ENCODE data around the gene PRPF40A. TPM values are rescaled to one million over a fixed set of nuclear protein-coding genes. Genes with fewer than 3 reads are reported as not detected.
A peak's percentile ranks its signal among the peaks of the same experiment; 100 is the strongest.

PRPF40A gene
- polyA plus RNA-seq, 4 donors: 26.4 to 88.1 (median 43.5) TPM

DNA sequence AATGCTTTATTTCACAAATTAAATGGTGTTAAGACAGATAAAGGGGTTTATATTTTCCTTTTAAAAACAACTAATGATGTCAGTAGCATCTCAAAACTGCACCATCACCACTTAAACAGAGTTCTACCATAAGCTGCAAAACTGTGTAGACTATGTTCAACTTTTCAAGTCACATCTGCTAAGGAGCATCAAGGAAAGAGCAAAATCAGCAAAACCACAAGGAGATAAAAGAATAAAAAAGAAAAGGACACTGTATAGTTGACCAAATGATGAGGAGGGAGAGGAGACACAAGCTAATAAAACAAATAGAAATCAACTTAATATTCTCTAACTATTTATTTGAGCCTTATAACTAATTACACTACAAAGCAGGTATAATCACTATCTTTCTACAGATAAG lies 33.9 kb downstream of the PRPF40A start:
- H3K27me3 ChIP-seq (ENCODE audit: control insufficient read depth in 3 of 3, insufficient read depth in 3 of 3, low read length in 3 of 3): no peaks in the 10 kb centered on the region
- H3K36me3 ChIP-seq (ENCODE audit: control insufficient read depth in 3 of 3, insufficient read depth in 2 of 3, low read depth in 1 of 3, low read length in 3 of 3): peaks cover 2 to 15% (median 2%) of the 10 kb centered on the region in 3 donors
- FAIRE-seq: no peak
- no peaks in the 10 kb centered on the region for H3K4me1 ChIP-seq (ENCODE audit: control insufficient read depth in 3 of 3, insufficient read depth in 2 of 3, low read depth in 1 of 3, low read length in 2 of 3)
- DNase-seq: no peak
- no peak overlapping the region for H3K4me3 ChIP-seq (ENCODE audit: low read depth in 1 of 3, low read length in 3 of 3)
- H3K27ac ChIP-seq (ENCODE audit: low read depth in 1 of 3, low read length in 2 of 3): no peak overlapping the region
- H3K9me3 ChIP-seq (ENCODE audit: control insufficient read depth in 2 of 2, insufficient read depth in 1 of 2, low read depth in 1 of 2, low read length in 1 of 2): no peaks in the 10 kb centered on the region

DNA sequence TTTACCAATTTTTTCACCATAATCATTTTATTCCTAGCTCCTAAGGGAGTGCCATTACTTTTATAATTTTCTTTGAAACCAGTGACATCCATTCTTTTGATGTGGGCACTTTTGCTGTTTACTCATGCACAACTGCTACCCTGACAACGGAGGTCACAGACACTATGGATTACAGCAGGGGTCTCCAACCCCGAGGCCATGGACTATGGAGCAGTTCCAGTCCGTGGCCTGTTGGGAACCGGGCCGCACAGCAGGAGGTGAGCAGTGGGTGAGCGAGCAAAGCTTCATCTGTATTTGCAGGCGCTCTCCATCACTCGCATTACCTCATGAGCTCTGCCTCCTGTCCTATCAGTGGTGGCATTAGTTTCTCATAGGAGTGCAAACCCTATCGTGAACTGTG lies 34.6 kb downstream of the PRPF40A start:
- peaks cover 2 to 11% (median 2%) of the 10 kb centered on the region in 3 donors for H3K36me3 ChIP-seq (ENCODE audit: control insufficient read depth in 3 of 3, insufficient read depth in 2 of 3, low read depth in 1 of 3, low read length in 3 of 3)
- H3K27ac ChIP-seq (ENCODE audit: low read depth in 1 of 3, low read length in 2 of 3): no peak overlapping the region
- FAIRE-seq (no peak), DNase-seq (no peak)
- no peaks in the 10 kb centered on the region for H3K9me3 ChIP-seq (ENCODE audit: control insufficient read depth in 2 of 2, insufficient read depth in 1 of 2, low read depth in 1 of 2, low read length in 1 of 2)
- H3K27me3 ChIP-seq (ENCODE audit: control insufficient read depth in 3 of 3, insufficient read depth in 3 of 3, low read length in 3 of 3): no peaks in the 10 kb centered on the region
- 93 to 98% (median 96%) methylated on average over 9 of the region's 9 CpGs for WGBS, 3 donors
- no peaks in the 10 kb centered on the region for H3K4me1 ChIP-seq (ENCODE audit: control insufficient read depth in 3 of 3, insufficient read depth in 2 of 3, low read depth in 1 of 3, low read length in 2 of 3)
- H3K4me3 ChIP-seq (ENCODE audit: low read depth in 1 of 3, low read length in 3 of 3): no peak overlapping the region

DNA sequence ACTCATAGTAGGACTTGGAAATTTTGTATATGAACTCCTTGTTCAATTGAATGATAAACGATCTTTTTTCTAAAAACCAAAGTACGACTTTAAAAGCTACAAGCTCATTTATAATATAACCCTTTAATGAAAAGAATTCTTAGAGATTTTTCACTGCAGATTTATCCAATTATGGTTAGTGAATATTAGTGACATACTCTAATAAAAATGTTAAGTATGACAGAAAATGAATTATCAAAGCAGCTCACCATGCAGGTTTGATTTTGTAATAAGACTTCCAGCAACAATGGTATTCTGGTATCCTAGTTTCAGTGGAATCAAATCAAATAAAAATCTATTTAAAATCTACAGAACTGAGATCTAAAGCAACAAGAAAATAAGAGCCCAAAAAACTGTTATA lies 38.5 kb downstream of the PRPF40A start:
- Histone ChIP-seq H3K4me1 (ENCODE audit: control insufficient read depth in 3 of 3, insufficient read depth in 2 of 3, low read depth in 1 of 3, low read length in 2 of 3) (no peaks in the 10 kb centered on the region), H3K36me3 (ENCODE audit: control insufficient read depth in 3 of 3, insufficient read depth in 2 of 3, low read depth in 1 of 3, low read length in 3 of 3) (peaks cover 5 to 17% (median 8%) of the 10 kb centered on the region in 3 donors), H3K27ac (ENCODE audit: low read depth in 1 of 3, low read length in 2 of 3) (no peak overlapping the region), H3K9me3 (ENCODE audit: control insufficient read depth in 2 of 2, insufficient read depth in 1 of 2, low read depth in 1 of 2, low read length in 1 of 2) (no peaks in the 10 kb centered on the region), H3K4me3 (ENCODE audit: low read depth in 1 of 3, low read length in 3 of 3) (no peak overlapping the region), H3K27me3 (ENCODE audit: control insufficient read depth in 3 of 3, insufficient read depth in 3 of 3, low read length in 3 of 3) (no peaks in the 10 kb centered on the region)
- WGBS, 3 donors: 77 to 84% (median 79%) methylated on average over 2 of the region's 2 CpGs
- DNase-seq (no peak), FAIRE-seq (peak; percentile 61)

DNA sequence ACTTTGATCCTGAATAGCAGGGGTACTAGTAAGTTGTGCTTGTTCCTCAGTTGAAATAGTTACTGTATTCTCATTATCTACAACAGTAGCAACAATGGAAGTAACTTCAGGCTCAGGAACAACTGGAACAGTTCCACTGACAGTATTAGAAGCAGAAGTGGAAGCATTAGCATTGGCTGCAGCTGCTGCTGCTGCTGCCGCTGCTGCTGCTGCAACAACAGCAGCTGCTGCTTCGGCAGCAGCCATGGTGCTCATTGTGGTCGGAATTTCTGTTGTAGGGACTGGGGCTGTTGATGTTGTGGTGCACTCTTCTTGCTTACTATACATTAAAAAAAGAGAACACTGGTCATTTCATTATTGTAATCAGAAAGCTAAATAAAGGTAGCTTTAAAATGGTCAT lies 40.8 kb downstream of the PRPF40A start:
- Histone ChIP-seq H3K9me3 (ENCODE audit: control insufficient read depth in 2 of 2, insufficient read depth in 1 of 2, low read depth in 1 of 2, low read length in 1 of 2) (no peaks in the 10 kb centered on the region), H3K27me3 (ENCODE audit: control insufficient read depth in 3 of 3, insufficient read depth in 3 of 3, low read length in 3 of 3) (no peaks in the 10 kb centered on the region), H3K4me1 (ENCODE audit: control insufficient read depth in 3 of 3, insufficient read depth in 2 of 3, low read depth in 1 of 3, low read length in 2 of 3) (no peaks in the 10 kb centered on the region), H3K27ac (ENCODE audit: low read depth in 1 of 3, low read length in 2 of 3) (no peak overlapping the region), H3K36me3 (ENCODE audit: control insufficient read depth in 3 of 3, insufficient read depth in 2 of 3, low read depth in 1 of 3, low read length in 3 of 3) (peaks cover 5 to 18% (median 8%) of the 10 kb centered on the region in 3 donors), H3K4me3 (ENCODE audit: low read depth in 1 of 3, low read length in 3 of 3) (no peak overlapping the region)
- no peak for DNase-seq
- FAIRE-seq: no peak
- WGBS, 3 donors: 89 to 99% (median 95%) methylated on average over 3 of the region's 3 CpGs

DNA sequence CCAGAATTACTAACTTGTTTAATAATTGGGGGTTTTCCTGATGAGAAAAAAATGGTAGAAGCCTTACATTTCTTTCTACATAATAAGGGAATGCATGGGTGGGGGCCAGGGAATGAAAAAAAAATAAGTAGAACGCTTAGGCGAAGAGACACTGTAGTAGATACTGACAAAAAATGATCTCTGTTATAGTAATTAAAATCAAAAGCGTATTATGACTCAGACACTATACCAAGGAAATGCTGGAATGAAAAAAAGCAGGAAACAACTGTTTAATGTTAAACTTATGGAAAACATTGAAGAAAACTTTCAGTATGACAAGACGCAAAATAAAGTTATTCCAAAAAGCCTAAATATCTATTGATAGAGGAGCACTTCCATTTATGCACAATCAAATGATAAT lies 42.9 kb downstream of the PRPF40A start:
- Histone ChIP-seq H3K36me3 (ENCODE audit: control insufficient read depth in 3 of 3, insufficient read depth in 2 of 3, low read depth in 1 of 3, low read length in 3 of 3) (peaks cover 2 to 14% (median 9%) of the 10 kb centered on the region in 3 donors), H3K27ac (ENCODE audit: low read depth in 1 of 3, low read length in 2 of 3) (no peak overlapping the region), H3K4me1 (ENCODE audit: control insufficient read depth in 3 of 3, insufficient read depth in 2 of 3, low read depth in 1 of 3, low read length in 2 of 3) (no peaks in the 10 kb centered on the region), H3K27me3 (ENCODE audit: control insufficient read depth in 3 of 3, insufficient read depth in 3 of 3, low read length in 3 of 3) (no peaks in the 10 kb centered on the region), H3K4me3 (ENCODE audit: low read depth in 1 of 3, low read length in 3 of 3) (no peak overlapping the region), H3K9me3 (ENCODE audit: control insufficient read depth in 2 of 2, insufficient read depth in 1 of 2, low read depth in 1 of 2, low read length in 1 of 2) (no peaks in the 10 kb centered on the region)
- FAIRE-seq (no peak), DNase-seq (no peak)
- WGBS, 3 donors: 90 to 91% (median 91%) methylated on average over 4 of the region's 4 CpGs

DNA sequence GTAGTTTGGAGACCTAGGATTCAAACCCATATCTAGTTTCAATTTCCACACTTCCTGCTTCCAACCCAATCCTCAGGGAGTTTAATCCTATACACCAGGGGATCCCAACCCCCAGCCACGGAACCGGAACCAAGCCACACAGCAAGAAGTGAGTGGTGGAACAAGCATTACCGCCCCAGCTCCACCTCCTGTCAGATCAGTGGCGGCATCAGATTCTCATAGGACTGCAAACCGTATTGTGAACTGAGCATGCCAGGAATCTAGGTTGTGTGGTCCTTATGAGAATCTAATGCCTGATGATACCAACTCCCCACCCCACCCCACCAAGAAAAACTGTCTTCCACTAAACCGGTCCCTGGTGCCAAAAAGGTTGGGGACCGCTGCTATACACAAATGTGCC lies 52.5 kb downstream of the PRPF40A start:
- no peaks in the 10 kb centered on the region for H3K4me1 ChIP-seq (ENCODE audit: control insufficient read depth in 3 of 3, insufficient read depth in 2 of 3, low read depth in 1 of 3, low read length in 2 of 3)
- no peaks in the 10 kb centered on the region for H3K27me3 ChIP-seq (ENCODE audit: control insufficient read depth in 3 of 3, insufficient read depth in 3 of 3, low read length in 3 of 3)
- no peak overlapping the region for H3K4me3 ChIP-seq (ENCODE audit: low read depth in 1 of 3, low read length in 3 of 3)
- FAIRE-seq (no peak), DNase-seq (no peak)
- no peaks in the 10 kb centered on the region for H3K9me3 ChIP-seq (ENCODE audit: control insufficient read depth in 2 of 2, insufficient read depth in 1 of 2, low read depth in 1 of 2, low read length in 1 of 2)
- 96 to 99% (median 97%) methylated on average over 7 of the region's 7 CpGs for WGBS, 3 donors
- H3K27ac ChIP-seq (ENCODE audit: low read depth in 1 of 3, low read length in 2 of 3): no peak overlapping the region
- peaks cover 4 to 29% (median 25%) of the 10 kb centered on the region in 3 donors for H3K36me3 ChIP-seq (ENCODE audit: control insufficient read depth in 3 of 3, insufficient read depth in 2 of 3, low read depth in 1 of 3, low read length in 3 of 3)

DNA sequence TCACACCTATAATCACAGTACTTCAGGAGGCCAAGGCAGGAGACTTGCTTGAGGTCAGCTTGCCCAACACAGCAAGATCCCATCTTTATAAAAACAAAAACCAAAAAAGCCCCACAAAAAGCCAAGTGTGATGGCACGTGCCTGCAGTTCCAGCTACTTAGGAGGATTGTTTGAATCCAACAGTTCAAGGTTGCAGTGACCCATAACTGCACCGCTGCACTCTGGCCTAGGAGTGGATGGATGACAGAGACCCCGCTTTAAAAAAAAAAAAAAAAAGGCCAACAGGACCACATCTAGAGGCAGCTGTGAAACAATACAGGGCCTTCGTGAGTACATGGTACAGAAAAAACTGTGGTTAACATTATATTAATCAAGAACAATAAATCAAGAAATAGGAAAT lies 56.2 kb downstream of the PRPF40A start:
- peaks cover 12 to 30% (median 24%) of the 10 kb centered on the region in 3 donors for H3K36me3 ChIP-seq (ENCODE audit: control insufficient read depth in 3 of 3, insufficient read depth in 2 of 3, low read depth in 1 of 3, low read length in 3 of 3)
- H3K9me3 ChIP-seq (ENCODE audit: control insufficient read depth in 2 of 2, insufficient read depth in 1 of 2, low read depth in 1 of 2, low read length in 1 of 2): no peaks in the 10 kb centered on the region
- no peak for DNase-seq
- no peak overlapping the region for H3K27ac ChIP-seq (ENCODE audit: low read depth in 1 of 3, low read length in 2 of 3)
- H3K27me3 ChIP-seq (ENCODE audit: control insufficient read depth in 3 of 3, insufficient read depth in 3 of 3, low read length in 3 of 3): no peaks in the 10 kb centered on the region
- 91 to 97% (median 95%) methylated on average over 4 of the region's 4 CpGs for WGBS, 3 donors
- H3K4me1 ChIP-seq (ENCODE audit: control insufficient read depth in 3 of 3, insufficient read depth in 2 of 3, low read depth in 1 of 3, low read length in 2 of 3): no peaks in the 10 kb centered on the region
- no peak for FAIRE-seq
- no peak overlapping the region for H3K4me3 ChIP-seq (ENCODE audit: low read depth in 1 of 3, low read length in 3 of 3)

DNA sequence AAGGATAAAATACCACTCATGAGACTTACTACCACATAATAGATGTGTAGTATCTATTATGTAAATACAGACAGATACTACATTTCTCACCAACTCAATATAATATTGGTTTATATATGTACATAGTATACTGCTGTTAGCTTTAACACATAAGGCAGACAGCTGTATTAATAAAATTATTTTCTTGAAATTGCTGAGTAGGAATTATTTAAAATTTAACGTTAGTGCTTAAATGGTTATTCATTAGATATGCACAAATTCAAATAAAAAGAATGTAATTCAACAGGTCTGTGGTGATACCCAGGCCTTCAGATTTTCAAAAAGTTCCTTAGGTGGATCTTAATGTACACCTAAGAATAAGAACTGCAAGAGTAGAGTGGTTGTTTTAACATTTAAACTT lies 59.0 kb downstream of the PRPF40A start:
- no peaks in the 10 kb centered on the region for H3K4me1 ChIP-seq (ENCODE audit: control insufficient read depth in 3 of 3, insufficient read depth in 2 of 3, low read depth in 1 of 3, low read length in 2 of 3)
- 55 to 84% (median 83%) methylated on average over 1 of the region's 1 CpG for WGBS, 3 donors
- no peak overlapping the region for H3K27ac ChIP-seq (ENCODE audit: low read depth in 1 of 3, low read length in 2 of 3)
- no peaks in the 10 kb centered on the region for H3K9me3 ChIP-seq (ENCODE audit: control insufficient read depth in 2 of 2, insufficient read depth in 1 of 2, low read depth in 1 of 2, low read length in 1 of 2)
- no peak for DNase-seq
- peaks cover 15 to 23% (median 19%) of the 10 kb centered on the region in 3 donors for H3K36me3 ChIP-seq (ENCODE audit: control insufficient read depth in 3 of 3, insufficient read depth in 2 of 3, low read depth in 1 of 3, low read length in 3 of 3)
- no peaks in the 10 kb centered on the region for H3K27me3 ChIP-seq (ENCODE audit: control insufficient read depth in 3 of 3, insufficient read depth in 3 of 3, low read length in 3 of 3)
- no peak for FAIRE-seq
- H3K4me3 ChIP-seq (ENCODE audit: low read depth in 1 of 3, low read length in 3 of 3): no peak overlapping the region

DNA sequence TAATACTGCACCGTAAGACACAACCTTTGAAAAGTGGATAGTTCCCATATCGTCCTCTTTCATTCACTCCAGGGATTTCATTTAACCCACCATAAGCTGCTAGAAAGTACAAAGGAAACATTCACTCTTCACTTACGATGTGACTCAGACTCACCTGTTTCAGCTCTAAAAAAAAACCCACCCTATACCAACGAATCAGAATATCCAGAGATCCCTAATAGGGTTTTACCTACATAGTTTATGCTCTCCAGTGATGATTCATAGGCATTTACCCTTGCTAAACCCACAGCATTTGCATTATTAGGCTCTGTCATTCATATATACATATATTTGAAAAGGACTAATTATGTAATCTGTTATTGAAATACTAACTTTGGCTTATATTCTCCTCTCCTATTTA lies 60.2 kb downstream of the PRPF40A start:
- FAIRE-seq (no peak), DNase-seq (no peak)
- Histone ChIP-seq H3K9me3 (ENCODE audit: control insufficient read depth in 2 of 2, insufficient read depth in 1 of 2, low read depth in 1 of 2, low read length in 1 of 2) (no peaks in the 10 kb centered on the region), H3K4me3 (ENCODE audit: low read depth in 1 of 3, low read length in 3 of 3) (no peak overlapping the region), H3K27ac (ENCODE audit: low read depth in 1 of 3, low read length in 2 of 3) (no peak overlapping the region), H3K27me3 (ENCODE audit: control insufficient read depth in 3 of 3, insufficient read depth in 3 of 3, low read length in 3 of 3) (no peaks in the 10 kb centered on the region), H3K36me3 (ENCODE audit: control insufficient read depth in 3 of 3, insufficient read depth in 2 of 3, low read depth in 1 of 3, low read length in 3 of 3) (peaks cover 15 to 24% (median 19%) of the 10 kb centered on the region in 3 donors), H3K4me1 (ENCODE audit: control insufficient read depth in 3 of 3, insufficient read depth in 2 of 3, low read depth in 1 of 3, low read length in 2 of 3) (no peaks in the 10 kb centered on the region)
- 71 to 77% (median 77%) methylated on average over 4 of the region's 4 CpGs for WGBS, 3 donors

All from small intestine (tissue), 7 donors.